HEK293T (cell line): ENCODE data around the gene DLEU7.

Experiments used
- ARNT ChIP-seq: fragments of 450-650 bp; IDR thresholded peaks from 2 replicates; pipeline ENCODE4 v1.6.1; 2017; ENCODE audit warnings: mild to moderate bottlenecking
- BHLHE40 ChIP-seq: fragments of 450-650 bp; IDR thresholded peaks from 2 replicates; pipeline ENCODE4 v1.6.1; 2016; ENCODE audit warnings: mild to moderate bottlenecking, moderate library complexity, borderline replicate concordance
- ELF4 ChIP-seq: fragments of 450-650 bp; IDR thresholded peaks from 2 replicates; pipeline ENCODE4 v1.6.1; 2017; ENCODE audit warnings: antibody characterized with exemption
- FOXA1 ChIP-seq: fragments of 450-650 bp; IDR thresholded peaks from 2 replicates; pipeline ENCODE4 v1.6.1; 2016; ENCODE audit warnings: mild to moderate bottlenecking
- FOXM1 ChIP-seq: fragments of 450-650 bp; IDR thresholded peaks from 2 replicates; pipeline ENCODE4 v1.6.1; 2017; ENCODE audit warnings: mild to moderate bottlenecking, borderline replicate concordance
- LEF1 ChIP-seq: fragments of 450-650 bp; IDR thresholded peaks from 2 replicates; pipeline ENCODE4 v1.6.1; 2017; ENCODE audit warnings: mild to moderate bottlenecking, borderline replicate concordance
- SP1 ChIP-seq: fragments of 450-650 bp; IDR thresholded peaks from 2 replicates; pipeline ENCODE4 v1.6.1; 2017
- SUZ12 ChIP-seq: fragments of 450-650 bp; IDR thresholded peaks from 2 replicates; pipeline ENCODE4 v1.6.1; 2016; ENCODE audit warnings: mild to moderate bottlenecking
- TARDBP ChIP-seq: fragments of 450-650 bp; IDR thresholded peaks from 2 replicates; pipeline ENCODE4 v1.6.1; 2016
- ZNF384 ChIP-seq: fragments of 450-650 bp; IDR thresholded peaks from 2 replicates; pipeline ENCODE4 v1.6.1; 2016

DNA sequence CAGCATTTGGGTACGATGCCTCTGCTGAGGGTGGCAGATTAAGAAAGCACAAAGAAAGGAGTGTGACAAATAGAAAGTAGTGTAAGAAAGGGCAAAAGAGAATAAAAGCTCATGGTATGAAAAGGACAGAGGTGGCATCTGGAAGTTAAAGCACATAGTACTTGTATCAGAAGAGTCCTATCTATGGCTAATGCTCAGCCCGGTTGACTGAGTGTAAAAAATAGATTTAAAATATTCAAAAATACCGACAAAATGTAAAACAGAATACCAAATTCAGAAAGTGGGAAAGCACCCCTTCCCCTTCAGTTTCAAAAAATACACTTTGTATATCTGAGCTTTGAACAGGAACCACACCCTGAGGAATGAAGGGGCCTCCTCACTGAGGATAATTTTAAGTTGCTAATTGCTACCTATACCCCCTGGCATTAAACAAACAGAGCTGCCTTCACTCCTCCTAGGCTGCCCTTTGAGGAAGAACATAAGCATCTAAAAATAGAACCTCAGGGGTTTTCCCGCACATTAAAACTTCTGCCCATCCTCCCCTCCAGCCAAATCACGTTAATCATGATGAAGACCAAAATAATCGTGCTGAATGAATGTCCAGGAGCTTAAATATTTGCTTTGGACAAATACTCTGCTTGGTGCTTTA is 43.3 kb downstream of the DLEU7 start:
- TF ChIP-seq ARNT (no peak), FOXM1 (no peak), LEF1 (no peak), SP1 (no peak), ZNF384 (no peak), FOXA1 (no peak), TARDBP (no peak), BHLHE40 (no peak), ELF4 (no peak), SUZ12 (no peak)
